ENCODE measurements around the gene EFNA2.

Gene EFNA2

DNA sequence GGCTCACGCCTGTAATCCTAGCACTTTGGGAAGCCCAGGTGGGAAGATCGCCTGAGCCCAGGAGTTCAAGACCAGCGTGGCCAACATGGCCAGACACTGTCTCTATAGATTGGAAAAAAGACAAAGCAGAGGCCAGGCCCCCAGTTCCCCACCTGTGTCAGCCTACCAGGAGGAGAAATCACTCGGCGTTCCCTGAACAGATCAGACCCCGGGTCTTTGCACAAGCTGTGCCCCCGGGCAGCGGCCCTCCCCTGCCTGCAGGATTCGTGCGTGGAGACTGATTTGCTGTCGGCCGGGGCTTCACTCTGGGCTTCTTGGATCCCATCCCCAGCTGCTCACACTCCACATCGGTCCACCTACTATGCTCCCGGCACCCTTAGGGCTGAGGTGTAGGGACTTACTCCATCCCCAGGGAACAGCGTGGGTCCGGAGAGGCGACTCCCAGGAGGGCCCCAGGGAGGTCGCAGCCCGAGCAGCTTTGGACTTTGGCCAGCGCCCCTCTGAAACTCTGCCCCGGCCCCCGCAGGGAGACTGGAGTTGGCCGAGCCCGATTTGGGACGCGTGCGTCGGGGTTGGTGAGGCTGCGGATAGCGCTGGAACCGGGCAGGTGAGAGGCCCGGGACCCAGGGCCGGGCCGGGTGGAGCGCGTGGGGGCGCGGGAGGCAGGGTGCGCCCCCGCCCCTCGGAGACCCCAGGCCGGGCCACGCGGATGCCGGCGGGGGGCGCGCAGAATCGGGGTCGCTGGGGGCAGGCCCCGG is 515 bp upstream of the EFNA2 start:
- DNase-seq, result no peak

DNA sequence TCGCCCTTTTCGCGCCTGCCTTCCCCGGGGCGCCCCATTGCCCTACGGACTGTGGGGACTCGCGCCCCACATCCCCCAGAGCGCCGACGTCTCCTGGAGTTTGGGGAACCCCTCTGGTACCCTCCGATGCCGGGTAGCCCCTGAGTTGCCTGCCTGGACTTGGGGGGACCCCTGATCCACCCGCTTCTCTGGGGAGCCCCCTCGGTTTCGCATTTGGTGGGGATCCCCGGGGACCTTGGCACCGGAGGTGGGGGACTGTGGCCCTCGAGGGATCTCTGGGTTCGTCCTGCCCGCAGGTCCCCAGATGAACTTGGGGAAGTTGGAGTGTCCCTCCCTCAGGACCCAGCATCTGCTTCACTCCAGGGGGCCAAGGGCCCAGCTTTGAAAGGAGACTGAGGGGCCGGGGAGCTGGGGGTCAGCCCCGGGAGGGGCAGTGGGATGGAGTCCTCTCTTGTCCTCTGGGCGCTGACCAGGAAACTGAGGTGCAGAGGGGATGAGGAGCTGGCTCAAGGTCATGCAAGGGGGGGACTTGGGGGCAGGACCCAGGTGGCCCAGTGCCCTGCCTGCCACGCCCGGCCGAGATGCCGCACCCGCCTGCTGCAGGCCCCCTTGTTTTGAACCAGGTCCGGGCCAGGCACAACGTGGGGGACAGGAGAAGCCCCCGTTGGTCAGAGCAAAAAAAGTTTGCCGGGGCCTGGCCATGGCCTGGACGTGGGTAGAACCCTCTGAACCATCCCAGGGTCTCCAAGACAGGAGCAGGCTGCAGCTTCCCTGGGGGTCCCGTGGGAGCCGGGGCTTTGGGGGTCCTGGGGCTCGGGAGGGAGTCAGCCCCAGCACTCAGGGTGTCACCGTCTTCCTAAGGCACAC is 1.0 kb downstream of the EFNA2 start:
- no peak for DNase-seq

DNA sequence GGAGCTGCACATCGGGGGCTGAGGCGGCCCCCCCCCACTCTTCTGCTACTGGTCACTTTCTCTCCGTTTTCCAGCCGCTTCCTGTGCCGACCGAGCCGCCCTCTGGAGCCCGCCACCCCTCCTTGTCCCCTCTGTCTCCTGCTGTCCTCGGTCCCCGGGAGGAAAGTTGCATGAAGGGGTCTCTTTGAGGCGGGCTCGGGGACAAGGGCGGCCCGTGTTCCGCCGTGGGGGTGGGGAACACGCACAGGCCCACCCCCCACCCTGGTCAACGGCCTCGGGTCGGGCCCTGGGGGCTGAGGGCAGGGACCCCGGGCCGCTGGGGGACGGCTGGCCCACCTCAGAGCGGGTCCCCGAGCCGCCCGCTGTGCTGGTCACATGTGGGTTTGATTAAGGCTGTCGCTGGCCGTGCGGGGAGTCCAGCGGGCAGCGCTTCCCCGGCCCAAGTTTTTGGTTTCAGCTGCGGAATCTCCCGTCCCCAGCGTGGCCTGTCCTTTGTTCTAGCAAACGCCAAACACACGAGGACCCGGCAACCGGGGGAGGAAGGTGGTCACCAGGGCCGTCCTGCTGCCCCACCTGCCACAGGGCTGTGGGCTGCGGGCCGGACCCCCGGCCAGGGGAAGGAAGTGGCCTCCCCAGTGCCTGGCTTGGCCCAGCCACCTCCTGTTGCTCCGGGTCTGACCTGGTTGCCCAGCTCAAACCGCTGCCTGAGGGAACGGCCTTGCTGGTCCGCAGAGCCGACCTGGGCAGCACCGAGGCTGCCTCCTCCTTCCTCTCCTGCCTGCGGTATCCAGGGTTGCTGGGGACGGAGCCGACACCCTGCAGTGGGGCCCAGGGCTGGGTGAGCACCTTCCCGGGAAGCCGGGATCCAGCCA is 1.9 kb downstream of the EFNA2 start:
- no peak for DNase-seq

DNA sequence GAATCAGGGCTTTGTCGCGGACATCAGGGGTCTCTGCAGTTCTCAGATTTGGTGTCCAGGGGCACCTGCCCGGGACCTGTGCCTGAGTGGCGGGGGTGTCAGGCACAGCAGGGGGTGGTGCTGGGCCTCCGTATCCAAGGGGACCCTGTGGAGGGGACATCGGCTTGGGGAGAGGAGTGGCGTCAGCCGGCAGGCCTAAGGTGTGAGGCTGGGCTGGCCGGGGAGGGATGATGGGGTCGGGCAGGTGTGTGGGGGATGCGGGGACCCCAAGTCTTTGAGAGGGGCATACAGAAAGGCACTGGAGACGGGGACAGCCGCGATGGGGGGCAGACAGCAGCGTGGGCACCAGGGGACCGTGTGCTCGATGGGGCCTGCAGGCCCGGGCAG is 2.5 kb downstream of the EFNA2 start:
- DNase-seq, result no peak

DNA sequence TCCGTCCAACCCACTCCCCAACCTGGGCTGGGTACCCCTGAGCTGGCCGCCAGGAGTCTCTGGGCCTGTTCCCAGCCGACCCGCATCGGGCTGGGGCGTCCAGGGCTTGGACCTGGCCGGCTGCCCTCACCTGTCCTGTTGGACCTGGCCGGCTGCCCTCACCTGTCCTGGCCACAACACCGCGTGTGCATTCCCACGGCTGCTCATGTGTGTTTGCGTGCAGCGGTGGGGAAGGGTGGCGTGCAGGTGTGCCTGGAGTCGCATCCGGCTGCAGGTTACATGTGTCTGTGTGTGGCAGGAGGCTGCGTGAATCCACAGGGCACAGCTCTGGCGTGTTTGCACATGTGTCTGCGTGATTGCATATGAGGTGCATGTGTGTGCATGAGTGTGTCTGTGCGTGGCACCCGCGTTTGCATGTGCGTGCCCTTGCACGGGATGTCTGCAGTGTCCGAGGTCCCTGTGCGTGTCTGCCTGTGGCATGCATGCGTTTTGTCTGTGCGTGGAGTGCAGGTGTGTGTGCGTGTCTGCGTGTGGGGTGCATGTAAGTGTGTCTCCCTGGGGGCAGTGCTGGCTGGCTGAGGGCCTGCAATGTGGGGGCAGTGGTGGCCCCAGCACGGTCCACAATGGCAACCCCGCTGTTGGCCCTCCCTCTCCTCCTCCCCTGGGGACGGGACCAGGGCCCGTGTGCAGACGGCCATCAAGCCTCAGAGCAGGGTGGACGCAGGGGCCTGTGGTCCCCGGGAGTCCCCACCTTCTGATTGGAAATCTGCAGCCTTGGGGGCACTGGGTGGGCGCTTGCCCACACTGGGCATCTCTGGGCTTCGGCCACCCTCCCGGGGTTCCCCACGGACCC is 3.4 kb downstream of the EFNA2 start:
- no peak for DNase-seq

DNA sequence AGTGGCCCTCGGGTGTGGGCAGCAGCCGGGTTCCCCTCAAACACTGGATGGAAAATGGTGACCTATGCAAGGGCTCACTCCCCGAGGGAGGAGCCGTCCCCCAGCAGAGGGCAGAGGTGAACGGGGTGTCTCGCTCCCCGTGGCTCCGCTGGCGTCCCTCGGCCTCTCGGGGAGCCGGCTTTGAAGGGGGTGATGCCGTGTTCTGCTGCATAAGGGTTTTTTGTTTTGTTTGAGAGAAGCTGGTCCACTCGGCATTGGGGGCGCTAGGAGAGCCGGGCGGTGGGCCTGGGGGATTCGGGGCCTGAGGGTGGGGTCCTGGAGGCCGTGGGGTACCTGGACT is 4.0 kb downstream of the EFNA2 start:
- DNase-seq, result no peak

DNA sequence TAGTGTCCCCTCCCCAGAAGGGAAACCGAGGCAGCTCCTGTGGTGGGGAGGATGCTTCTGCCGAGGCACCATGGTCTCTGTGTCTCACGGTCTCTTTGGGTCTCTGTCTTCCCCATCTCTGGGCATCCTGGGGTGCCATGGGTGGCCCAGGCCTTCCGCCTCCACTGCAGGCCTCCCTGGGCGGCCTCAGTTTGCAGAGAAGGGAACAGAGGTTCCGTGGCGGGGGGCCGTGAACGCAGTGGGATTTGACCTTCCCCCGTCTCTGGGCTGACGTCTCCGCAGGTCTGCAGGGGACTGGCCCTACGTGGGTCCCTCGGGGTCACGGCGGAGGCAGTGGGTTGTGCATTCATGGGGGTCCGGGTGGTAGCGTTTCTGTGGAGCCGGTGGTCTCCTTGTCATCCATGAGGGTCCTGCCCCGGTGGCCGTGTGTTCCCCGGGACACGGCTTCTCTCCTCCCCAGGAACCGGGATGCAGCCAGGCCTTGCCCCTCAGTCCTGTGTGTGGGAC is 4.6 kb downstream of the EFNA2 start:
- DNase-seq, result no peak

DNA sequence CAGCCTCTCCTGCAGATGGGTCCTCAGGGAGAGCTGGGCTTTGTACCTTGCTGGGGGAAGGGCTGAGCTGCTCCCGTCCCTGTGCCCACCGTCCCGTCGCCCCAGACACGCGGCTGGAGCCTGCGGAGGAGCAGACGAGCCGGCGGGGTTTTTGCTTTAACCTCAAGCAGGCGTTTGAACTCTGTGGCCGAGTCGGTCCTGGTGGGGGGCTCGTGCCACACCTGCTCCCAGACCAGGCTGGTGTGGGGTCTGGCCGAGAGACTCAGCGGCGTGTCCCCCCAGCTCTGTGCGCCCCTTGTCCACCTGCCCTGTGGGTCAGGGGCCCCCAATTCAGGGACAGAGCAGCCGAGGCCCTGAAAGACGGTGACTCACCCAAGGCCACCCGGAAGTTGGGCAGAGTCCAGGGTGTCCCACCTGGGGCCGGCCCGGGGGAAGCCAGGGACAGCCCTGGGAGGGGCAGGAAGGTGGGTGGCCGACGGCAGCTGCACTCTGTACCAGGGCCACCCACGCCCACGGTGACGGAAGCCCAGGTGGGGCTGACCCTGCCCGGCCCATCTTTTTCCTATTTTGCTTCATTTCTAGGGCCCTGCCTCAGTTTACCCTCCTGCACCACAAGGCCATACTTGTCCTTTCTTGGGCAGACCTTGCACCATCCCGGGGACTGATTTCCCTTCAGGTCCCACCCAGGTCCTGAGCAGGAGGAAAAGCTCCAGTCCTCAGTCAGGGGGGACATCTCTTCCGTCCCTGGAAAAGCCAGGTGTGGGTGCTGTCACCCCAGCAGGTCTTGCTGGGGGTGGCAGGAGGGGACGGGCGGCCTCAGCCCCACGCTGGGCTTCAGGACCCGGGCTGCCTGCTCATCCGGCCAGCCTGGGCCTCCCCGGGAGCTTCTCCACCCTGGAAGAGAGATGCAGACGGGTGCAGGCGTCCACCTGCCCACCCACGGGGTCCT is 5.3 kb downstream of the EFNA2 start:
- no peak for DNase-seq

DNA sequence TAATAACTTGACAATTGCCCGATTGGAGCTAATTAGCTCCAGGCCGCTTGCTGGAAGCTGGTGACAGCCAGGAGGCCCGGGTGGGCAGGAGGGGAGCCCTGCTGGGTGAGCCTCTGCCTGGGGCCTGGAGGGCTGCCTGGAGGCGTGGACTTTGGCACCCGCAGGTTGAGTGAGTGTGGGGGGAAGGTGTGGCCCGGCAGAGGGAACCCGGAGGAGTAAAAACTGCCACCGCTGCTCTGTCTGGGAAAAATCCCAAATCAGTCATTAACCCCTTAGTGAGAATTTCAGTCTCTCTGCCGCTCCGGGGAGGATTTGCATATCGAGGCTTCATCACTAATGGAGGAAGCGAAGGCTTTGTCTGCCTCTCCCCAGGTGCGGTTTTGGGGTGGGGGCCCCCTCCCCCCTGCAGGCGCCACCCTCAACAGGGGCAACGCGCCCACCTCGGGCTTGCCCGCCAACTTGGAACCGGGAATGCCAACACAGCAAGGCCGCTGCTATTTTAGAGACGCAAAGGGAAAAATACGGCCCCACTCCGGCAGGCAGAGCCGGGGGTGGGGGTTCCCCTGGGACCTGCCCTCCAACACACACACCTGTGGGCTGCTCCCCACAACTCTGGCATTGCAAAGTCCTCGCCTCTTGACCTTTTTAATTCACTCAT is 6.2 kb downstream of the EFNA2 start:
- DNase-seq, result no peak

DNA sequence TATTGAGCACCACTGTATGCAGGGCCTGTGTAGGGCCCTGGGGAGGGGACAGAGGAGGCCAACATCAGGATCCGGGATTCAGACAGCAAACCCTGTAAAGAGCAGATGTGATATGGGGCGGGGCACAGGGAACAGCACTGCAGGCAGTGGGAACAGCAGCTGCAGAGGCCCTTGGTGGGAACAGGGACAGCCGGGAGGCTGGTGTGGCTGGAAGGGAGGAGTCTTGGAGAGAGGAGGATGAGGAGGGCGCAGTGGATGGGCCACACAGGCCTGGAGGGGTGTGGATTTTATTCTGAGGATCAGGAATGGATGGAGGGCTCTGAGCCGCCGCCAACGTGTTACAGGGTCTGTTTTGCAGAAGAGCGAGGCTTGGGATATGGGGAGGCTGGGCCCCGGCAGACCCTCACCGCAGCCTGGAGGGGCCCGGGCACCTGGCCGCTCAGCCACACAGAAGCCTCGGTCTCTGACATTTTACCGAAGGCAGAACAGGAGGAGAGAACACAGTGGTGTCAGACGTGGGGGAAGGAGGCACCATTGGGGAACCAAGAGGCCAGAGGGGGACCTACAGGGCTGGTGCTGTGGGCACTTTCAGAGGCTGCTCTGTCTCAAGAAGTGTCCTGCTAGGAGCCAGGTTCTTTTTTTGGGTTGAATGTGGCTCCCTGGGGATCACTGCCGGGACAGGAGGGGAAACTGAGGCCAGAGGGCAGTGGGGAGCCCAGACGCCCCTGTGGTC is 6.9 kb downstream of the EFNA2 start:
- DNase-seq, result no peak

DNA sequence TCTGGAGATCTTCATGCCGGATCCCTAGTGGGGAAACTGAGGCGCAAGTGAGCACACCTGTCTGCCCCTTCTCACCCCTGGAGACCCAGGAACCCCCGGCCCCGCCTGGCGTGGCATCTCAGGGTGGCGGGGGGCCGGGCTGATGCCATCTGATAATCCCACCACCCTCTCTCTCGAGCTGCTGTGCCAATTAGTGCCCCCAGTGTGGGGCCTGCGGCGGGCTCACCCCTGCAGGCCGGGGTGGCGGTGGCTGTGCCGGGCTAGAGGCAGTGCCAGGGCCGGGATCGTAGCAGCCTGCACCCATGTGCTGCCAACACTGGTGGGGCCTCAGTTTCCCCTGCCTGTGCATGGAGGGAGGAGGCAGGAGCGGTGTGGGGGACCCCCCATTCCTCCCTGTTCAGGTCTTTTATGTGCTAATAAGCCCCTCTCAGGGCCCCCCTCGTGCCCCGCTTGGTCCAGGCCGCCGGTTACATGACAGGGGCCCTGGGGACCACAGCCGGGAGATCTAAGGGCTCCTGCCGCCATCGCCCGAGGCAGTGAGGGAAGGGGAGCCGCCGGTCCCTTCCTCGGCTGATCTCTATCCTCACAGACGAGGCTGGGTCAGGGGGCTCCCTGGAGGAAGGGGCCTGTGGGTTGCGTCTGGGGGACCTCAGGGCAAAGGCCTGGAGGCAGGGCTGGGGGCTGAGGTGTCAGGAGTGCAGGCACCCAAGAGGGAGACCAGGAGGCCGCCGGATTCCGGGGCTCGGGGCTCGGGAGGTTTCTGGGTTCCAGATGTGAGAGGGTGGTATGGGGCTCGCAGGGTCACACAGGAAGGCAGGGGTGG is 8.3 kb downstream of the EFNA2 start:
- DNase-seq, result no peak

DNA sequence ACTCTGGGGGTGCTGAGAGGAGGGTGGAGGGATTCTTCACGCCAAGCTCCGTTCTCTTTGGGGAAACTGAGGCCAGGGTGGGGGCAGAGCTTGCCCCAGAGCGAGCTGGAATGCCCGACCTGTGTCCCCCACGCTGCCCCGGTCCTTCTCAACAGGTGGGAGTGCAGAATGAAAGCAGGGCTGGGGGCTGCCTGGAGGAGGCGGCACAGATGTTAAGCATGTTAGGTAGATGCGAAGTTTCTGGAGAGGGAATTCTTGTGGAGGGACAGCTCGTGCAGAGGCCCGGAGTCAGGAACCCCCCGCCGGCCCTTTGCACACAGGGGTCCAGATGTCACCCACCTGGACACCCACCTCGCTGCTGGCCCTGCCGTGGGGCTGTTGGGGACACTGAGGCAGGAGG is 9.0 kb downstream of the EFNA2 start:
- DNase-seq, result no peak

DNA sequence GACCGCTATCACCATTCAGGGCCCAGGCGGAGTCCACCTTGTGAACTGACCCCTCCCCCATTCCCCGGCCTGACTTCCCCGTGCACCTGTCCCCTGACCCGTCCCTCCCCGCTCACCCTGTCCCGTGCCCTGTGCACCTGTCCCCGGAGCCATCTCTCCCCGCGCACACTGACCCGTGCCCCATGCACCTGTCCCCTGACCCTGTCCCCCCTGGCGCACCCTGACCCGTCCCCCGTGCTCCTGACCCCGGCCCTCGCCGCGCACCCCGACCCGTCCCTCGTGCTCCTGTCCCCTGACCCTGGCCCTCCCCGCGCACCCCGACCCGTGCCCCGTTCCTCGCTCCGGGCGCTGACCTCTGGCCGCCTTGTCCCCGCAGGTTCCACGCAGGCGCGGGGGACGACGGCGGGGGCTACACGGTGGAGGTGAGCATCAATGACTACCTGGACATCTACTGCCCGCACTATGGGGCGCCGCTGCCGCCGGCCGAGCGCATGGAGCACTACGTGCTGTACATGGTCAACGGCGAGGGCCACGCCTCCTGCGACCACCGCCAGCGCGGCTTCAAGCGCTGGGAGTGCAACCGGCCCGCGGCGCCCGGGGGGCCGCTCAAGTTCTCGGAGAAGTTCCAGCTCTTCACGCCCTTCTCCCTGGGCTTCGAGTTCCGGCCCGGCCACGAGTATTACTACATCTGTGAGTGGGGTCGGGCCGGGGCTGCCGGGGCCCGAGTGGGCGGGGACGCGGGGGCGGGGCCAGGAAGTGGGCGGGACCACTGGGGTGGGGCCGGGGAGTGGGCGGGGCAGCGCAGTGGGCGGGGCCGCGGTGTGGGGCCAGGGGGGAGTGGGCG is 9.7 kb downstream of the EFNA2 start:
- DNase-seq, result no peak

DNA sequence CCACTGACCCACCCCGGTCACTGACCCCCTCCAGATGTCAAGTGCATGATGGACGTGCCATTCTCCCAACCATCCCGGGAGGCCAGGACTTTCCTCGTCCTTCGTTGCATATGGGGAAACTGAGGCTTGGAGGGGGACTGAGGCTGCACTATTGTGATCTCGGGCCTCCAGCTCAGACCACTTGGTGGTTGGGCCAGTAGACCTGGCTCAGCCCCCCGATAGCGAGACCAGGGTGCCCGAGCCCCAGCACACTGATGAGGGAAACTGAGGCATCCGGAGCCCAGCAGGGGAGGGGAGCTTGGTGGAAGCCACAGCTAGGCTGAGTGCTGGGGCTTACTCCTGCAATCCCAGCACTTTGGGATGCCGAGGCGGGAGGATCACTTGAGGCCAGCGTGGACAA is 10.4 kb downstream of the EFNA2 start:
- DNase-seq, result no peak

DNA sequence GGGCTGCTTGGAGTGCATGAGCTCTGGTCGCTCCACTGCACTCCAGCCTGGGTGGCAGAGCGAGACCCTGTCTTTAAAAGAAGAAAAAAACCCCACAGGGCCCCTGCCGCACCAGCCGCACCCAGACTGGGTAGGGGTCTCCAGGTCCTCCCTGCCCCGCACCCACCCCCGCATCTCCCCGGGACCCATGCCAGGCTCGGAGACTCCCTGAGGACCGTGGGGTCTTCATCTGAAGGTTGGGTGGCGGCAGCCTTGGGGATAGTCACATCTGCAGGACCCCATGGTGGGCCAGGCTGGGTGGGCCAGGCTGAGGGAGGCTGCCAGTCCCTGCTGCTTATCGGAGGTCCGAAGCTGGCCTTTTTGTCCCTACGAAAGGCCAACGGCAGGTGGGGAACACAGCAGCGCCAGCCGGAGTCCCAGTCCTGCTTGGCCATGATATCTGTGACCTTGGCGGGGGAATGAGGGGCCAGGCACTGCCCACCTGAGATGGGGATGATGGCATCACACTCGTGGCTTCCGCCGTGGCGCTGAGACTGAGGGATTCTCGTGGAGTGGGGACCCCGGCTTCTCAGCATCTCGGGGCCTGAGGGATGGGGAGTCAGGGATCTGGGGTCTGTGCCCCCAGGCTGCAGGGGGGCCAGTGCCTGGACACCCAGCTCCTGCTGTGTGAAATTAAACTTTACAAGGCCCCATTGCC is 11.1 kb downstream of the EFNA2 start:
- no peak for DNase-seq

DNA sequence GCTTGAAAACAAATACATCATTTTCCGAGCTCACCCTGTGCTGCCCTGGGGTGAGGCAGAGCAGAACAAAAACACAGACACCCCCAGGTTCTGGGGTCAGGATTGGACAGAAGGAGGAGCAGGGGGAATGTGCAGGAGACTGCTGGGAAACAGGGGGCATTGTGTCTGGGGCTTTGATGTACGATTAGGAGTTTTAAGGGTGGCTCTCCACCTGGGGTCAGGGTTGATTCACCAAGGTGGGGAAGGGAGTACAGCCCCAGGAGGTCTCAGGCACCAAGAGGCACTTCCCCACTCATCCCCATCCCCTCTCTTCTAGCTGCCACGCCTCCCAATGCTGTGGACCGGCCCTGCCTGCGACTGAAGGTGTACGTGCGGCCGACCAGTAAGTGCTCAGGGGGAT is 12.6 kb downstream of the EFNA2 start:
- no peak for DNase-seq

DNA sequence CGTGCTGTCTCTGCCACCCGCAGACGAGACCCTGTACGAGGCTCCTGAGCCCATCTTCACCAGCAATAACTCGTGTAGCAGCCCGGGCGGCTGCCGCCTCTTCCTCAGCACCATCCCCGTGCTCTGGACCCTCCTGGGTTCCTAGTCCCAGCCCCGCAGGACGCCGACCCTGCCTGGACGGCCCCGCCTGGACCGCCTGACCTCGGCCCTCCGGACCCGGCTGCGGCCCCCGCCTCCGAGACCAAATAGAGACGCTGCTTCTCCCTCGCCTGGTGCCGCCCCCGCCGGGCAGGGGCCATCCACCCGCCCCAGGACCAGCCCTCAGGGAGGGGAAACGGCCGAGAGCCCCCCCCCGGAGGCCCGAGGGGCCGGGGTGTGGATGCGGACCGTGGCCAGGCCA is 14.1 kb downstream of the EFNA2 start:
- no peak for DNase-seq
